ENCODE data around the gene CHST11.
"Not testable (repeated sequence)": the region's sequence is repeated elsewhere in the genome, so short reads cannot be mapped to it uniquely, and the experiment has no call there.

The CHST11 gene

DNA sequence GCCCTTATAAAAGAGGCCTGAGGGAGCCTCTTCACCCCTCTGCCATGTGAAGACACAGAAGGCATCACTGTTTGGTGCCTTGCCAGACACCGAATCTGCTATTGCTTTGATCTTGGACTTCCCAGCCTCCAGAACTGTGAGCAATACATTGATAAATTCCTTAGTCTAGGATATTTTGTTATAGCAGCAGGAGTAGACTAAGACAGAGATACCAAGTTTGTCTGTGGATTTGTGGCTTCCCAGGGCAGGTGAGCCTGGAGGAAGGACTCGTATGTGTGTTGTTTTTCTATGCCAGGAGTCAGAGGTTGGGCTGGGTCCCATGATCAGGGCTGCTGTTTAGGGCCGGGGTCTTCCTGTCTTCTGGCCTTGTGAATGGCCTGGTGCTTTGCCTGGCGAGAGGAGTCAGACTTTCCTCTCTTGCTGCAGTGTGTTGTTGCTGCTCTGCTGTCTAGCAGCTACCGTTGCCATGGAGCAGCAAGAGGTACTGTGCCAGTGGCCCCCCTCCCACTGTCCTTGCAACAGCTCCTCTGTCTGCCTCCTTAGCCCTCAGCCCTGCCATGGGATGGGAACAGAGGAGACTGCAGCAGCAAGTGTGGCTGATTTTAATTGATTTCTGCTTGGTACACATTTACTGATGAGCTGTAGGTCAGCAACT lies 111.2 kb downstream of the CHST11 start:
- peak; percentile 28 for DNase-seq

DNA sequence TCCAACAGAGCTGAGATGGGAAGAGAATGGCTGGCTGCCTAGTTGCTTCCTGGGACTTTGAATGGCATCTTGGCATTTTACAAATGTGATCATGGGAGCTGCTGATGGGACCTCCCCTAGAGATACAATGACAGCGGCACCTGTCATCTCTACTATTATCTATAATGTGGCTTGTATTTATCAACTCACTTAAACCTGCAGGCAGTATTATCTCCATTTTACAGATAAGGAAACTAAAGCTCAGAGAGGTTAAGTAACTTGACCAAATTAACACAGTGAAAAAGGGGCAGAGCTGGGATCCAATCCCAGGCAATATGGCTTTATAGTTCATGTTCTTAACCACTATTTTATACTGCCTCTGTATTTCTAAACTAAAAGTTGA lies 111.7 kb downstream of the CHST11 start:
- peak; percentile 55 for DNase-seq

GRCh38 chr12:104568935-104569334 lies 112.2 kb downstream of the CHST11 start:
- DNase-seq, result no peak

- peak; percentile 71 for DNase-seq
Measured at GRCh38 chr12:104569346-104570173, 112.8 kb downstream of the CHST11 start.

DNA sequence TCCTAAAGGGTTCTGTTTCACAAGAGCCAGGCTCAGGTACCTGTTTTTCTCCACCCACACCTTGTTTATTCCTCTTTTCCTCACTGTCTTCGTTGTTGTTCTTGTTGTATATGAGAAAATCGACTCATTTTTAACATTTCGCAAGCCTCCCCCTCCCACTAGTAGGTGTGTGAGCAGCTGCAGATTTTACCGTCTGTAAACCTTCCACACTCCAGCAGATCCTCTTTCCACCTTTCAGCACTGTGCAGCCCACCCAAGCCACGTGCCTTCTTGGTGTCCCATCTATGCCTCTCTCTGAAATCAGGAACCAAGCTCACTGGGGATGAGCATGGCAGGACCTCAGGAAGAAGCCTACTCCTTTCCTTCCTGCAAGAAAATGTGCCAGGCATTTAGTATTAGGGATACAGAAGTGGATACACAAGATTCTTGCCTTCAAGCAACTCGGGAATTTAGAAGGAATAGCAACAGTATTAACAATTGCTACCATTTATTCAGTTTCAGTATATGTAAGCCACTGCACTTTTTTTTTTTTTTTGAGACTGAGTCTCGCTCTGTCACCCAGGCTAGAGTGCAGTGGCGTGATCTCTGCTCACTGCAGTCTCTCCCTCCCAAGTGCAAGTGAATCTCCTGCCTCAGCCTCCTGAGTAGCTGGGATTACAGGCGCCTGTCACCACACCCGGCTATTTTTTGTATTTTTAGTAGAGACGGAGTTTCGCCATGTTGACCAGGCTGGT lies 113.6 kb downstream of the CHST11 start:
- DNase-seq, result no peak

DNA sequence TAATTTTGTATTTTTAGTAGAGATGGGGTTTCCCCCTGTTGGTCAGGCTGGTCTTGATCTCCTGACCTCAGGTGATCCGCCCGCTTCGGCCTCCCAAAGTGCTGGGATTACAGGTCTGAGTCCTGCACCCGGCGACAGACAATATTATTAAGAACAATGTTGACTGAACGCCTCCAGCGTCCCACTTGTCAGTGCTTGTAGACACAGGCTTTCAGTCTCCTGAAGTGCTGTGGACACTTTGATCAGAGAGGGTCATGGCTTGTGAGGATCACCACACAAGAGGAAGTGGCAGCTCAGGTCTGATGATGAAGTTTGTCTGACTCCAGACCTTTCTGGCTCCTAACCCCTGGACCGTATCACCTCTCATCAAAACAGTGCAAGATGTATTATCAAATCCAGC lies 114.6 kb downstream of the CHST11 start:
- DNase-seq, result no peak

GRCh38 chr12:104574353-104574752 lies 117.6 kb downstream of the CHST11 start:
- DNase-seq, result not testable (repeated sequence)

GRCh38 chr12:104574758-104575157 lies 118.0 kb downstream of the CHST11 start:
- not testable (repeated sequence) for DNase-seq

- no peak for DNase-seq
Measured at GRCh38 chr12:104575442-104576186, 118.9 kb downstream of the CHST11 start.

DNA sequence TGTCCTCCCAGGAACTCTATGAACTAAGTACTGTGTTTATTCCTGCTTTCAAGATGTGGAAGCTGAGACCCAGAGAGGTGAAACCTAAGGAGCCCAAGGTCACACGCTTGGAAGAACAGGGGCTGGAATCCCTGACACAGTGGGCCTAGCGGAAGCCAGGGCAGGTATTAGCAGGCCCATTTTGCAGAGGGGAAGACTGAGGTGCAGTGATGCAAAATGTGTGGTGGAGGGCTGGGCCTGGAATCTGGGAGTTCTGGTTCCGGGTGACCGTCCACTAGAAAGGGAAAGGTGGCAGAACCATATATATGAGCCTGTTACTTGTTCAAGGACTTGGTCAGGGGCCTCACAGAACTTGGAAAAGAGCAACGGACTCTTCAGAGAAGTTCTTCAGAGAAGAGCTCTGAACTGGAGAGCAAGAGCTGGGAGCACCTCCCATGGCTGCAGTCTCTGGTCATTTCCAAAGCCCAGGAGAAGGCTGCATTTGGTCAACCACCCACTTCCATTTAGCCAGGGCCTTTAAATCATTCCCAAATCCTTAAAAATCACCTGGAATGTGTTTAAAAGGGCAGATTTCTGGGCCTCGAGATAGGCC lies 119.5 kb downstream of the CHST11 start:
- DNase-seq, result no peak

GRCh38 chr12:104576980-104577580 lies 120.3 kb downstream of the CHST11 start:
- DNase-seq, result peak; percentile 78

- DNase-seq, result no peak
Measured at GRCh38 chr12:104577581-104577981, 120.8 kb downstream of the CHST11 start.

DNA sequence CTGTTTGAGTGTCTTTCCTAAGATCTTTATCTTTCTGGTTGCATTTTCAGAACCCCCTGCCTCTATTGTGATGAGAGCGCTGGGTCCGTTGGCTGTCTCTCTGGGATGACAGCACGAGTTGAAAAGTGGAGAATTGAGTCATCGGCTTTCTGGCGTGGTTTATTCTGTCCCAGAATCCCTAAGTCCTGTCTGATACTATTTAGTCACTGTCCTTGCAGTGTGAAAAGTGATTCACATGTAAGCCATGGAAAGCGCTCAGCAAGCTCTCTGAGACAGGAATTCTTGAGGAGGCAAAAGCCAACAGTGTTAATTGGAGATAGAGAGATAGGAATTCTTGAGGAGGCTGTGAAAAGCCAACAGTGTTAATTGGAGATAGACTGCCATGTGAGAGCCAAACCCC lies 121.7 kb downstream of the CHST11 start:
- no peak for DNase-seq

GRCh38 chr12:104579718-104580495 lies 123.2 kb downstream of the CHST11 start:
- no peak for DNase-seq

DNA sequence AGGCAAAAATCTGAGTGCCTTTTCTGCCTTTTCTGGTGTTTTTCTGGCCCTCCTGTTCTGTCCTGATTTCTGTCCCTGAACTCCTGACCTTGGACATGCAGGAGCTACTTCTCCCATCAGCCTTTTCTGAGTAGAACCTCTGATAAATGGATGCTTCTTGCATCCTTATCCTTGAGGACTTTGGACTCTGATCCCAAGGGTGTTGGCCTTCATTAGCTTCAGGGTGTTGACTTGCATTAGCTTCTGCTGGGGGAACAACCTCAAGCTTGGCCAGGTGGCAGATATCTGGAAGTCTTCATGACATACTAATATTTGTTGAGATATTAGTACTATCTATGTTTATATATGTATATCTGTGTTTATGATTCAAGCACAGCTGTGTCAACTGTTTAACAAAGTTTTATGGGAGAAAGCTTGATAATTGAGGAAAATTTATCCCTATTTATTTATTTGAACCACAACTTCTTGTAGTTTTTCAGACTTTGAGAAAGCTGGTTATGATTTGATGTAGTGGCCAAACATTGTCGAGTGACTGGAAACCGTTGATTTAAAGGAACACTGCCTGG lies 124.3 kb downstream of the CHST11 start:
- DNase-seq, result no peak

GRCh38 chr12:104582739-104583138 lies 126.0 kb downstream of the CHST11 start:
- DNase-seq, result no peak

GRCh38 chr12:104583301-104583700 lies 126.6 kb downstream of the CHST11 start:
- no peak for DNase-seq

DNA sequence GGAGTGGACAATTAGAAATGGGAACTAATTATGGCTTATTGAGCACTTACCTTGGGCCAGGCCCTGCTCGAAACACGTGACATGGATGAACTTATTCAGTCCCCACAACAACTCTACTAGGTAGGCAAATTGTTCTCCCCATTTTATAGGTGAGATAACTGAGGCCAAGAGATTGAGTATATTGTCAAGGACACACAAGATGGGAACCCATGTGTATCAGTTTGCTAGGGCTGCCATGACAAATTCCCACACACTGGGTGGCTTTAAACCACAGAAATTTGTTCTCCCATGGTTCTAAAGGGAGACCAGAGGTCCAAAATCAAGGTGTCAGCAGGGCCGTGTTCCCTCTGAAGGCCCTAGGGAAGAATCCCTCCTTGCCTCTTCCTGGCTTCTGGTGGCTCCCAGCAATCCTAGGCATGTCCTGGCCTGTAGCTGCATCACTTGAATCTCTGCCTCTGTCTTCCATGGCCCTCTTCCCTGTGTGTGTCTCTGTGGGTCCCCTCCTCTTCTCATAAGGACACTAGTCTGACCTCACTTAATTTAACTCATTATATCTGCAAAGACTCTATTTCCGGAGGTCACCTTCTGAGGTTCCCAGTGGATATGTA lies 128.8 kb downstream of the CHST11 start:
- no peak for DNase-seq

- DNase-seq, result no peak
Measured at GRCh38 chr12:104586351-104586919, 129.7 kb downstream of the CHST11 start.

Measured in hematopoietic multipotent progenitor cell treated with erythropoietin and hydrocortisone succinate and interleukin-3 and kit ligand, for 8 days (in vitro differentiated cells).